ENCODE data around the gene RFLNA. TPM values are rescaled to one million over a fixed set of nuclear protein-coding genes. Genes with fewer than 3 reads are reported as not detected.

Gene RFLNA
- total and polyA plus RNA-seq, 2 of the 13 experiments (the other 11 are each of a cell fraction or from before 2014, with no cell fraction given), result not detected

GRCh38 chr12:124328116-124328515 lies 33.2 kb downstream of the RFLNA start (continued):
- TF ChIP-seq ATF2 (CRISPR knock-in tag; IDR thresholded peaks at IDR 0.05), result no peak
- TF ChIP-seq ZBTB14 (CRISPR knock-in tag; IDR thresholded peaks at IDR 0.05), result no peak
- no peak for TF ChIP-seq ARHGAP35 (CRISPR knock-in tag; IDR thresholded peaks at IDR 0.05; ENCODE audit: borderline replicate concordance)

- ATAC-seq (no peak), FAIRE-seq (no peak), DNase-seq (ENCODE audit: low spot score) (no peak)
- Histone ChIP-seq H4K20me1 (ENCODE audit: insufficient read depth, low read length) (0 out of 2 replicates have a peak, but pooled peaks cover 2% of the 10 kb centered on the region), H3K9ac (ENCODE audit: insufficient read depth, low read depth, low read length) (no peak overlapping the region), H3K9me3 (ENCODE audit: low read length) (peaks cover 4% of the 10 kb centered on the region), H3K79me2 (ENCODE audit: insufficient read depth, low read length) (no peaks in the 10 kb centered on the region), H3K4me1 (ENCODE audit: insufficient read depth, low read length) (no peaks in the 10 kb centered on the region), H3K4me2 (ENCODE audit: low read depth, low read length) (no peak overlapping the region), H3K4me3 (replicated peaks in 1 of 3; ENCODE audit: insufficient read depth in 1 of 3, low read depth in 2 of 3, low read length in 3 of 3) (no peak overlapping the region), H2AFZ (ENCODE audit: low read length) (no peak overlapping the region), H3K36me3 (replicated peaks in 1 of 2; ENCODE audit: control insufficient read depth in 1 of 2, insufficient read depth in 2 of 2, low read length in 2 of 2) (peaks cover 9 to 21% of the 10 kb centered on the region in 2 experiments; a peak in 2 of 5 replicates), H3K27me3 (ENCODE audit: control insufficient read depth in 1 of 2, insufficient read depth in 2 of 2, low read length in 2 of 2) (no peaks in the 10 kb centered on the region), H3K27ac (ENCODE audit: extremely low read length, insufficient read depth, low read length) (no peak overlapping the region)
- in situ Hi-C loops (cut with HindIII; ENCODE audit: extremely low pct_ligation_motif_present, low pct_unique_long_range_greater_than_20kb), result no loop called here
- no TSS peak for BruUV-seq (replicated peaks)
- CTCF ChIA-PET (ENCODE audit: low intra/inter-chr PET ratio, low total read pairs), result no interaction called here
- WGBS (ENCODE audit: low lambda C conversion rate), result 94% methylated on average over 14 of the region's 14 CpGs
- intact Hi-C loops (cut with micrococcal nuclease; ENCODE audit: unreplicated experiment), result no loop called here
- POLR2A ChIA-PET, result no interaction called here
- TF ChIP-seq KDM6A (CRISPR knock-in tag; IDR thresholded peaks at IDR 0.05; ENCODE audit: low read depth) (no peak), ELF1 (CRISPR knock-in tag; IDR thresholded peaks at IDR 0.05) (no peak), BCL6 (CRISPR knock-in tag; IDR thresholded peaks at IDR 0.05) (no peak), AGO1 (IDR thresholded peaks at IDR 0.05; ENCODE audit: low read depth, low read length, poor library complexity, severe bottlenecking) (no peak), KLF15 (CRISPR knock-in tag; IDR thresholded peaks at IDR 0.05; ENCODE audit: borderline replicate concordance) (no peak), HINFP (CRISPR knock-in tag; IDR thresholded peaks at IDR 0.05; ENCODE audit: low read depth) (no peak), ARID2 (CRISPR knock-in tag; IDR thresholded peaks at IDR 0.05; ENCODE audit: borderline replicate concordance) (no peak), ZNF484 (CRISPR knock-in tag; IDR thresholded peaks at IDR 0.05; ENCODE audit: borderline replicate concordance, low read depth) (no peak), NFAT5 (CRISPR knock-in tag; IDR thresholded peaks at IDR 0.05) (no peak)
Observed at GRCh38 chr12:124328636-124329035, 33.7 kb downstream of the RFLNA start.
